GM19372 (cell line): ENCODE measurements around the gene GIGYF2.
A peak's percentile ranks its signal among the peaks of the same experiment; 100 is the strongest.

ENCODE experiments used
- ATAC-seq: cut with Tn5 transposase; IDR thresholded peaks from one replicate; pipeline ENCODE4 v1.9.1; 2021; ENCODE audit warnings: mild to moderate bottlenecking, low read depth, moderate library complexity; ENCODE audit not compliant: unreplicated experiment

The GIGYF2 gene

DNA sequence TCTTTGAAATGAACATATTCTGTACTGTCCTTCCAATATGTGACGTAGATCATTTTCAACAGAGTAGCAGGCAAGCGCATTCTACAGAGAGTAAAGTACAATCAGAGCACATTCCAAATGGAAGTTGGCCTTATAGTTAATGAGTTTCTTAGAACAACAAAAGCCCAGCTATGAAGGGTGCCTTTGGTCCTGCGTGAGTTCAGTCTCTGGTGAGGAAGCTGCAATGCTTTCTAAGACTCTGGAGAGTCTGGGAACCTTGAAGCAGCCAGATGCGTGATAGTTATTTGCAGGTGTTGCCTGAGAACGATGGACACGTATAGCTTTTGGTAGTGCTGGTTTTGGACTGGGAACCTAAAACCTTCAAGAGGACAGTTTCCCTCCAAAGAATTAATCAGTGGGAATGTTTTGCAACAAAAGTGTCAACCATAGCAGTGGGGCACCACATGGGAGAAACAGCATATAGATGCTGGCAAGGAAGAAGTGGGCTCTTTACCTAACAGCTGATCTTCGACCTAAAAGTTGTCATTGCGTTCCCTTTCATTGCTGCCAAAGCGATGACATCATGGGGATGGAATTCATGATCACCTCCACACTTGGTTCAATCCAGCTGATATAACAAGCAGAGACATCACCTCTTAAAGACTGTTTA, 163.6 kb downstream of the GIGYF2 start:
- no peak for ATAC-seq

DNA sequence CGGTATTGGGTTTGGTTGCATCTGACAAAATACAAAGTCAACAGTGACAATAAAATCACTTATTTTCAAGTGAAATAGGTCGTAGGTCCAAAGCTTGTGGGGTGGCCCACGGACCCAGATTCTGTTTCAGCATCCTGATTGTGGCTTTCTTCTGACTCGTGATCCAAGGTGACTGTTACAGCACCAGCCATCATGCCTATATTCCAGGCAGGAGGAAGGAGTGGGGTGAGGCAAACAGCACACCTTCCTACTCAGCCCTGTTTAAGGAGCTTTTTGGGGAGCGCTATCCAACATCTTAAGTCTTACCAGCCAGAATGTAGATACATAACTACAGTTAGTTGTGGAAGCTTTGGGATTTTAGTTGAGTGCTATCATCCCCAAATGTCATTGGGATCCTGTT, 164.2 kb downstream of the GIGYF2 start:
- no peak for ATAC-seq

- no peak for ATAC-seq
Measured at GRCh38 chr2:232863996-232864395, 166.9 kb downstream of the GIGYF2 start.

DNA sequence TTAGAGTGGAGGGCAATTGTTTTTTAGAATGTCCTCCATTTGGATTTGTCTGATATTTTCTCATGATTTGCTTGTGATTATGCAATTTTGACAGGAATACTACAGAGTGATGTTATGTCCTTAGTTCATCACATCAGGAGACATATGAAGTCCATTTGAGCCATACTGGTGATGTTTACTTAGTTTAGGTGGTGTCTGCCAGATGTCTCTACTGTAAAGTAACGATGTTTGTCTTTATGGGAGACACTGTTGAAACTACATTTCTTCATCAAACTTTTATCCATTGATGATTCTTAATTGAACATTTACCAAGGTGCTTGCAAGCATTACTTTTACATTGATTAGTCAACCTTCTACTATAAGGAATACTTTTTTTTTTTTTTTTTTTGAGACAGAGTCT, 168.0 kb downstream of the GIGYF2 start:
- no peak for ATAC-seq

DNA sequence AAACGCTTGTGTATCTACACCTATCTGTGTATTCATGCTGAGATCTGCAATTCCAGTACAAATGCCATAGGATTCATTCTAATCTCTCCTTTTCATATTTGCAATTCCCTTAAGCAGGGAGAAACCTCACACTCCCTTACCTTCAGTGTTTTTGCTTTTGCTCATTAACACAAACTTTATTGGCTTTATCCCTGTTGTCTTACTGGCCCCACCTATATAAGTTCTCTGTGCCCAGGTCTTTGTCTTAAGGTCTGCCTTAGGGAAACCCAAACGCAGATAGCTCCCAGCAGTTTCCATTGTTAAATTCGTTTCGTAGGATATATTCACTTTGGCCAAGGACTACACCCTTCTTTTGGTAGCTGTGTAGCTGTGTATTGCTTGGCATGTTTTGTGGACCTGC, 169.0 kb downstream of the GIGYF2 start:
- no peak for ATAC-seq

- no peak for ATAC-seq
Measured at GRCh38 chr2:232869138-232870017, 172.2 kb downstream of the GIGYF2 start.

GRCh38 chr2:232870018-232870765, 173.1 kb downstream of the GIGYF2 start, which contains the start of gene SNORC:
SNORC (plus strand) TSS chr2:232870264; CDS start chr2:232870342, 78 bp downstream.
- ATAC-seq: no peak

- ATAC-seq: no peak
Measured at GRCh38 chr2:232870766-232871371, 173.7 kb downstream of the GIGYF2 start.

GRCh38 chr2:232871418-232871834, 174.3 kb downstream of the GIGYF2 start:
- no peak for ATAC-seq

DNA sequence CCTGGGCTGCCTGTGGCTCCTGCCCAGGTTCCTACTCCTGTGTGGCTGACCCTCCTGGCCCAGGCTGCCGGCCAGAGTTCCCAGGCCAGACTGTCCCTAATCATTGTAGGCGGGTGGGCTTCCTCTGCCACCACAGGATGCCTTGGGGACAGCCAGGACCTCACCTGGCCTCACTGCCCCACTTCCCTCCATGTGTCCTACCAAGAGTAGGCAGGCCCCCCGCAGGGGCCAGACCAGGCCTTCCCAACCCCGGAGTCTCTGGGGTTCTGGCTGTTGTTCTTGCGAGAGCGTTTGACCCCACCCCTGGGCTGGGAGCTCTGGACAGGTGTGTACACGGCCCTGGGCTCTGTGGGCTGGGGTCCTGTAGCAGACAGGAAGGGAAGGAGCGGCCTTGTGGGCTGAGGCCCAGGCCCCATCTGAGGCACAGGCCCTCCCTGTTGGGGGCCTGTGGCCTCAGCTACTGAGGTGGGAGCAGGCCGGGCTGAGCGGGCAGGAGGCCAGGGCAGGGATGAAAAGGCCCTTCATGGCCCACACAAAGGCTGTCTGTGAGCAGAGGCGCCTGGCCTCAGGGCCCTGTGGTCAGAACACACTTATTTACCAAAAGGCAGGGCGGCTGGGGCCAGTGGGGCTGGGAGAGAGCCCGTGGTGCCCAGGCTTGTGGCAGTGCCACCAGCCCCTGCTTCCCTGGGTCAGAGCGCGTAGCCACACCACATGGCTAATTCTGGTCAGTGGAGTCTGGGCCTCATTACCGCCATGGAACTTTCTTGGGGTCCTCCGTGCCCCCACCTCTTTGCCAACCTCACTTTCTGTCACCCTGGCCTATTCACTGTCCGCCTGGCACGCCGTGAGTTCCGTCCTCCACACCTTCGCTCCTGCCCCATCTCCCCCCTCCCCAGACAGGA, 175.0 kb downstream of the GIGYF2 start:
- ATAC-seq: no peak

GRCh38 chr2:232872826-232873225, 175.7 kb downstream of the GIGYF2 start:
- ATAC-seq: no peak

DNA sequence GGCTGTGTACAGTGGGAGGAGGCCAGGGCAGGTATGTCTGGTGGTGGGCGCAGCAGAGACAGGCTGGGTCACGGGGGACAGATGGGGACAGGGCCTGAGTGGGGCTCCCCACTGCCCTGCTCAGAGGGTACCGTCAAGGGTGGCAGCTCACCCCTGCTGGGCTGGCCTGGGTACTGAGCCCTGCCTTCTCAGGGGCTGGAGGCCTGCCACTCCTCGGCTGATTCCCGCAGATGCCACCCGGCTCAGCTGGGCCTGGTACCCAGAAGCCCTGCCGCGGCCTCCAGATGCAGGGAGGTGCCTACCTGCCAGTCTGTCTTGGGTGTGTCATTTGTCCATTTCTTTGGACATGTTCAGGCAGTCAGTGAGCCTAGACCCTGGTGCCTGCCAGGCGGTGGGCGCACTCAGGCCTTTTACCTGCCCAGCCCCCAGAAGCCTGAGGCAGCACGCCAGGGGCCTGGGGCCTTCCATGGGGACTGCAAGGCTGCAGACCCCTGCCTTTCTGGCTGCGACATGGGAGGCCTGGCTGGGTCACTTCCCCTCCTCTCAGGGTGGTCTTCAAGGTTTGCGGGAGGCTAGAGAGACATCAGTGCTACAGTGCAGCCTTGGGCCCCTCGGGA, 176.3 kb downstream of the GIGYF2 start:
- ATAC-seq: no peak

DNA sequence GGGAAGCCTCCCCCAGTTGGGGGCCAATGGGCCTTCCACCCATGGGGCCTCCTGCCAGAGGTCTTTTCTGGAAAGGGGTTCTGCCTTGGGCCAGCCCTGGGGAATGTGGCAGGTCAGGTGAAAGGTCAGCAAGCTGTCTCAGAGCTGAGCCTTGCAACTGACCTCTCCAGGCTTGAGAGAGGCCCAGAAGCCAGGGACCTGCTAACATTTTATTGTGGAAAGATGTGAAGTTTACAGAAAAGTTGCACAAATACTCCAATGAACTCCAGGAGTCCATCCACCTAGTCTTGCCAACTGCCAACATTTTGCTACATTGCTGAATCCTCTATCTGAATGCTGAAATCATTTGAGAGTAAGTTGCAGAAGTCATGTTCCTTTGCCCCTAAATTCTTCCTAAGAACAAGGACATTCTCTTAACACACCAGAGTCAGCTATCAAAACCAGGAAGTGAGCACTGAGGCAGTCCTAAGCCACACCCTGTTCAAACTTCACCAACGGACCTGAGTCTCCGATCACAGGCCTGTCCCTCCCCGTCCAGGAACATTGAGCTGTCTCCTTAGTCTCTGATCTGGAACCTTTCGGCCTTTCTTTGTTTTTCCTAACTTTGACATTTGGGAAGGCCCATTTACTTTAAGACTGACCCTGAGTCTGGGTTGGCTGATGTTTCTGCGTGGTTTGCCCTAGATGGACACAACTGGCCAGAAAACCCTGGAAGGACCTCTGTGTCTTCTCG, 176.9 kb downstream of the GIGYF2 start:
- ATAC-seq: no peak

GRCh38 chr2:232874677-232875223, 177.6 kb downstream of the GIGYF2 start:
- ATAC-seq: no peak

DNA sequence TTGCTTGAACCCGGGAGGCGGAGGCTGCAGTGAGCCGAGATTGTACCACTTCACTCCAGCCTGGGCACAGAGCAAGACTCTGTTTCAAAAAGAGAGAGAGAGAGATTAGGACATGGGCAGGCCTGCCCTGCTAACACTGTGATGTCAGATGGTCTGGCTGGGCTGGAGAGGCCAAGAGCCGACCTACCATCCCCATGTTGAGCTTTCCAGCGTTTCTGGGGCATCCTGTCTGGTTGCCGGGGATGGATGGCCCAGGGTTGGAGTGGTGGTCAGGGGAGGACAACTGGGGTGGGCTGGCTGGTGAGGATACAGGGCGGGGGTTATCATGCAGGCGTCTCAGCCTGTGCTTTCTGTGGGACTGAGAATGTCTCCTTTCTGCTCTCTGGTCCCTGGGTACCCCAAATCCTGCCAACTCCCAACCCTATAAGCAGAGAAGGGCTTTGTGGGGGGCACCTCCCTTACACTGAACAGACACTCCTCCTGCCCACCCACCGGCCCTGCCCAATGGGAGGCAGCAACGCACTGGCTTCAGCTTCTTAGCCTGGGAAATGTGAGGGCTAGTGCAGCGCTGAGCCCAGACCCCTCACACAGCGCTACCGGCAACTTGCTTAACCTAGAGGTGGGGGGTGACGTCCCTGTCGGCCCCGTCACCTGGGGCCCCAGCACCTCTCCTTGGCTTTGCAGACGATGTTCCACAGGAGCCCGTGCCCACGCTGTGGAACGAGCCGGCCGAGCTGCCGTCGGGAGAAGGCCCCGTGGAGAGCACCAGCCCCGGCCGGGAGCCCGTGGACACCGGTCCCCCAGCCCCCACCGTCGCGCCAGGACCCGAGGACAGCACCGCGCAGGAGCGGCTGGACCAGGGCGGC, 178.4 kb downstream of the GIGYF2 start:
- no peak for ATAC-seq

- peak; percentile 55 for ATAC-seq
Measured at GRCh38 chr2:232876161-232876977, 179.2 kb downstream of the GIGYF2 start.
